Endodermal cell (in vitro differentiated cells): Measurements from ENCODE around the gene ADCK2. TPM values are rescaled to one million over a fixed set of nuclear protein-coding genes. Genes with fewer than 3 reads are reported as not detected.

Experiments used
- DNase-seq: peaks from one replicate; pipeline ENCODE4 v3.0.0-alpha.2; 2017
- H3K27ac ChIP-seq: 2 replicates; pipeline ENCODE4 v1.5.1; 2013; ENCODE audit warnings: mild to moderate bottlenecking, low read depth, low read length, moderate library complexity
- H3K27me3 ChIP-seq: 2 replicates; pipeline ENCODE4 v1.6.1; 2013; ENCODE audit warnings: mild to moderate bottlenecking, low read length, moderate library complexity; ENCODE audit not compliant: insufficient read depth, control insufficient read depth, poor library complexity, severe bottlenecking
- H3K36me3 ChIP-seq: 2 replicates; pipeline ENCODE4 v1.7.0; 2013; ENCODE audit warnings: mild to moderate bottlenecking, low read length, moderate library complexity; ENCODE audit not compliant: control insufficient read depth, insufficient read depth
- H3K4me1 ChIP-seq: one replicate; pipeline ENCODE4 v1.7.0; 2013; ENCODE audit warnings: low read length; ENCODE audit not compliant: control insufficient read depth, insufficient read depth
- H3K4me3 ChIP-seq: 2 replicates; pipeline ENCODE4 v1.5.1; 2013; ENCODE audit warnings: mild to moderate bottlenecking, low read length, moderate library complexity
- H3K9ac ChIP-seq: 2 replicates; pipeline ENCODE4 v1.6.1; 2013; ENCODE audit warnings: mild to moderate bottlenecking, low read length, moderate library complexity; ENCODE audit not compliant: poor library complexity, severe bottlenecking; ENCODE audit errors: extremely low read depth
- H3K9me3 ChIP-seq: 2 replicates; pipeline ENCODE4 v1.6.1; 2013; ENCODE audit warnings: mild to moderate bottlenecking, low read length, moderate library complexity; ENCODE audit not compliant: control insufficient read depth
- H3K27ac Mint-ChIP-seq: 2 replicates; pipeline ENCODE4 v1.8.0; 2020; ENCODE audit warnings: mixed read lengths
- H3K27me3 Mint-ChIP-seq: 2 replicates; pipeline ENCODE4 v1.8.0; 2021; ENCODE audit warnings: mild to moderate bottlenecking, mixed read lengths; ENCODE audit not compliant: insufficient read depth
- H3K36me3 Mint-ChIP-seq: 2 replicates; pipeline ENCODE4 v1.8.0; 2020; ENCODE audit warnings: low read depth, mixed read lengths
- H3K4me1 Mint-ChIP-seq: 2 replicates; pipeline ENCODE4 v1.8.0; 2020; ENCODE audit warnings: mixed read lengths
- H3K4me3 Mint-ChIP-seq: 2 replicates; pipeline ENCODE4 v1.8.0; 2020; ENCODE audit warnings: mild to moderate bottlenecking, moderate library complexity, mixed read lengths
- H3K9me3 Mint-ChIP-seq: 2 replicates; pipeline ENCODE4 v1.8.0; 2020; ENCODE audit warnings: mild to moderate bottlenecking, mixed read lengths
- WGBS, 2 experiments: methylation state at CpG; one replicate each; pipeline versions ENCODE4 v1.1.5 to v1.1.7; 2013; ENCODE audit warnings: missing lambda C conversion rate in 2 of 2, mixed read lengths in 1 of 2; ENCODE audit not compliant: insufficient coverage in 1 of 2, insufficient read length in 1 of 2; 5-methylcytosine and 5-hydroxymethylcytosine counted together
- total RNA-seq, 2 donors: library from RNA; stranded (reverse); fragmentation: NEBNext Ultra II Directional in 1 of 2; extraction: Animal tissue kit (Norgen Biotek cat#: 25700) in 1 of 2; gene quantifications; 2 replicates in 1 of 2; 3 replicates in 1 of 2; pipeline ENCODE4 v1.2.1, GENCODE V29; 2021
- TF ChIP-seq, protein P1 (sequence below): fragments of 200-600 bp; sonication (generic); conservative IDR thresholded peaks from 2 replicates; pipeline ENCODE4 v1.5.0; 2021; ENCODE audit warnings: antibody characterized with exemption, mild to moderate bottlenecking

The ADCK2 gene
- total RNA-seq, 2 donors from 2014 or later = 13.5 to 17.8 TPM

DNA sequence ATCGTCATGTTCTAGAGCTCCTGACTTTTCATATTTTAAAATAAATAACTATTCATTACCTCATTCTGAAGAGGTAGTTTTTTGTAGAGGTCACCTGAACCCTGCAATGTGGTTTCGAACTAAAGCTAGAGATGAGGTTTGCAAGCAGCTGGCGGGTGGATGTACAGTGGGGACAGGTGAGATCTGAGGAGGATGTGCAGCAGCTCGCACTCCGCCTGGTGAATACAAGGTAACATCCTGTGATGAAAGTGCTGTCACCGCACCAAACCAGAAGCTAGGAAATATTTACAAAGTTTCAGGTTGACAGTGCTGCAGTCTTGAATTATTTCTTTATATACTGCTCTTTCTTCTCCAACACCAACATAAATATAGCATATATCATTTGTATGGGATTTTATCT is 50.3 kb downstream of the ADCK2 start:
- no peak overlapping the region for H3K4me3 ChIP-seq
- WGBS, 2 experiments = 95 to 96% methylated on average over 4 to 6 of the region's 6 CpGs
- no peaks in the 10 kb centered on the region for H3K4me1 ChIP-seq
- Mint-ChIP-seq H3K9me3 (no peaks in the 10 kb centered on the region), H3K4me1 (peaks cover under 1% of the 10 kb centered on the region), H3K36me3 (peaks cover 16% of the 10 kb centered on the region), H3K27me3 (no peaks in the 10 kb centered on the region), H3K4me3 (no peak overlapping the region), H3K27ac (no peak overlapping the region)
- no peak for DNase-seq
- no peak overlapping the region for H3K27ac ChIP-seq
- H3K9ac ChIP-seq = no peak overlapping the region
- H3K9me3 ChIP-seq = no peaks in the 10 kb centered on the region
- TF ChIP-seq, protein P1, sequence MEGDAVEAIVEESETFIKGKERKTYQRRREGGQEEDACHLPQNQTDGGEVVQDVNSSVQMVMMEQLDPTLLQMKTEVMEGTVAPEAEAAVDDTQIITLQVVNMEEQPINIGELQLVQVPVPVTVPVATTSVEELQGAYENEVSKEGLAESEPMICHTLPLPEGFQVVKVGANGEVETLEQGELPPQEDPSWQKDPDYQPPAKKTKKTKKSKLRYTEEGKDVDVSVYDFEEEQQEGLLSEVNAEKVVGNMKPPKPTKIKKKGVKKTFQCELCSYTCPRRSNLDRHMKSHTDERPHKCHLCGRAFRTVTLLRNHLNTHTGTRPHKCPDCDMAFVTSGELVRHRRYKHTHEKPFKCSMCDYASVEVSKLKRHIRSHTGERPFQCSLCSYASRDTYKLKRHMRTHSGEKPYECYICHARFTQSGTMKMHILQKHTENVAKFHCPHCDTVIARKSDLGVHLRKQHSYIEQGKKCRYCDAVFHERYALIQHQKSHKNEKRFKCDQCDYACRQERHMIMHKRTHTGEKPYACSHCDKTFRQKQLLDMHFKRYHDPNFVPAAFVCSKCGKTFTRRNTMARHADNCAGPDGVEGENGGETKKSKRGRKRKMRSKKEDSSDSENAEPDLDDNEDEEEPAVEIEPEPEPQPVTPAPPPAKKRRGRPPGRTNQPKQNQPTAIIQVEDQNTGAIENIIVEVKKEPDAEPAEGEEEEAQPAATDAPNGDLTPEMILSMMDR = no peak
- H3K36me3 ChIP-seq = peaks cover 26% of the 10 kb centered on the region
- H3K27me3 ChIP-seq = no peaks in the 10 kb centered on the region

DNA sequence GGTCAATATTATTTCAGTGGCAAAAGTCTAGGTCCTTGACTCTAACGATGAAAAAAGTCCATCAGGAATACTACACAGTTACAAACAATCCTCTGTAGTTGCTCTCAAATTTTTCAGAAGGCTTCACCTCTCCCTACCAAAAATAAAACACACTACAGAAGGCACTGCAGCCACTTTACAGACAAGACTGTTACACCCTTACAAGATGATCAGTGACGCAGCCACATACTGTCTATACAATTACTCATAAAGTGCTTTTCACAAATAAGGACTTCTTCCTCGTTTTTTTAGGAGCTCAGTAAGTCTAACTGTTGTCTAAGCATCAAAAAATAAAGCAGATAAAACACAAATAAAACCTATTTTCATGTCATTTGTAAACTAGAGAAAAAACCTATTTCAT is 50.8 kb downstream of the ADCK2 start:
- H3K4me3 Mint-ChIP-seq = no peak overlapping the region
- Histone ChIP-seq H3K27ac (no peak overlapping the region), H3K9ac (no peak overlapping the region), H3K27me3 (no peaks in the 10 kb centered on the region), H3K9me3 (no peaks in the 10 kb centered on the region), H3K4me1 (no peaks in the 10 kb centered on the region), H3K4me3 (no peak overlapping the region), H3K36me3 (peaks cover 26% of the 10 kb centered on the region)
- H3K9me3 Mint-ChIP-seq = no peaks in the 10 kb centered on the region
- TF ChIP-seq, protein P1 = no peak
- no peak overlapping the region for H3K27ac Mint-ChIP-seq
- no peaks in the 10 kb centered on the region for H3K27me3 Mint-ChIP-seq
- DNase-seq = no peak
- H3K4me1 Mint-ChIP-seq = peaks cover 4% of the 10 kb centered on the region
- WGBS, 2 experiments = 88 to 93% methylated on average over 3 of the region's 3 CpGs
- peaks cover 15% of the 10 kb centered on the region for H3K36me3 Mint-ChIP-seq

DNA sequence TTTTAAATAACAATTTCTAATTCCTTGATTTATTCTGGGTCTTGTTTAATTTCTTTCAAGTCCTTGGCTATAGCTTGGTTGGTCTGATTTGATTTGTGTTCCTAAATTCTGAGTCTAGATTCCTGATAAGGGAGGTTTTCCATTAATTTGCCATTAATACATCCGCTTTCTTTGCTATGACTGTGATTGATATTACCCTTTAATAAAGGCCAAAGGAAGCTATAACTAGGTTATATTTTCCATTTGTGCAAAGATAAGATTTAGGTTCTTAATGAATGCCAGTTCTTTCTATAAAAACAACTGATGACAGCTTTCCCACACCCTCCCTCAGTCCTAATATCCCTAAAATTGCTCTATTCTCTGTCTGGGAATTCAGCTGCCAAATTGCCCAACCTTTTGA is 52.0 kb downstream of the ADCK2 start:
- Histone ChIP-seq H3K4me3 (no peak overlapping the region), H3K27me3 (no peaks in the 10 kb centered on the region), H3K4me1 (no peaks in the 10 kb centered on the region), H3K9ac (no peak overlapping the region), H3K9me3 (no peaks in the 10 kb centered on the region), H3K27ac (no peak overlapping the region), H3K36me3 (peaks cover 26% of the 10 kb centered on the region)
- no peaks in the 10 kb centered on the region for H3K9me3 Mint-ChIP-seq
- DNase-seq = no peak
- no peak overlapping the region for H3K4me3 Mint-ChIP-seq
- H3K27ac Mint-ChIP-seq = no peak overlapping the region
- WGBS, 2 experiments = no CpG with 5 or more reads among the region's 1 CpG
- H3K4me1 Mint-ChIP-seq = peaks cover 4% of the 10 kb centered on the region
- no peaks in the 10 kb centered on the region for H3K27me3 Mint-ChIP-seq
- TF ChIP-seq, protein P1 = no peak
- peaks cover 13% of the 10 kb centered on the region for H3K36me3 Mint-ChIP-seq
